Inflammatory macrophage treated with lipopolysaccharide for 4 hours (primary cell): ENCODE results near the gene IL20RB.
"Not testable (repeated sequence)": the region's sequence is repeated elsewhere in the genome, so short reads cannot be mapped to it uniquely, and the experiment has no call there.

ENCODE experiments used
- DNase-seq: peaks from one replicate; pipeline ENCODE4 v3.0.0-alpha.2; 2020

Gene IL20RB

GRCh38 chr3:136988651-136989050, 30.9 kb downstream of the IL20RB start:
- no peak for DNase-seq

- DNase-seq: no peak
Observed at GRCh38 chr3:136989781-136990524, 32.2 kb downstream of the IL20RB start.

DNA sequence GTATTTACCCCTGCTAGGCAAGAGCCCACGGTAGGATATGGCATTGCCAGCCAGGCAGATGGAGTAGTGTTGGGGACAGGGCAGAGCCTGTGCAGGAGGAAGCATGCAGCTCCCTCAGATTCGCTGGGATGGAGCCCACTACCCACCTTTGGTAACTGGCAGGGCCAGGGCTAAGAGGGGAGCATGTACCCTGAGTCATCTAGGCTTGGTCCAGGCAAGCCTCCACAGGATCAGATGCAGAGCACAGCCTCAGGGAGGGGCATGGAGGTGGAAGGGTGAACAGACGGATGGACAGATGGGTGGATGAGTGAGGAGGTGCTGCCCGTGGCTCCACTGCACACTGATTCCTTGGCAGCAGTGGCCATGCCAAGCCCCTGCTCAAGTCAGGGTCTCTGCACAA, 33.0 kb downstream of the IL20RB start:
- no peak for DNase-seq

- DNase-seq: no peak
Observed at GRCh38 chr3:136992115-136992514, 34.3 kb downstream of the IL20RB start.

DNA sequence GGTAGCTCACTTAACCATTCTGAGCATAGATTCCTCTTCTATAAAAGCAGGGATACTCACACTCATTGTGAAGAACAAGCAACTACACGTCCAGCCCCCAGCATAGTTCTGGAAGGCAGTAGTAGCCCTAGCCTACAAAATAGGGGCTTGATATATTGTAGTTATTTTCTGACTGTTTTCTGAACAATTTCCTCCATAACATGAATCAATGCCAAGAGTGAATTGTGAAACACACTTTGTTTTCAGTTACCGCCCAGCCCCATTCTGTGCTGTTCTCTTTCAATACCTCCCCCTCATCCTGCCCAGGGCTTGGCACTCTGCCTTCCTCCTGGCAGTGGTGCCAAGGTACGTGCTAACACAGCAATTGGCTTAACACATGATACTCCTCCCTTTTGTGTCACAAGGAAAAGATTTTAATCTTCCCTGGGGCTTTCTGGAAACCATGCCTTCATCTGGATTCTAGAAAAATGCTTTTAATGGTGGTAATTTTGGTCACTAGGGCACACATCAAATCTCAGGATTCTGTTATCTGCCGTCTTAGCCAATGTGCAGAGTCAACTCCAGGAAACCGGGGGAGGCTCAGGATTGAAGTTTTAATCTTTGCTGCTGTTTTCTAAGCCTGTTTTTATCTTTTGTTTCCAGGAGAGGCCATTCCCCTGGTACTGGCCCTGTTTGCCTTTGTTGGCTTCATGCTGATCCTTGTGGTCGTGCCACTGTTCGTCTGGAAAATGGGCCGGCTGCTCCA, 37.2 kb downstream of the IL20RB start:
- peak; percentile 43 for DNase-seq

GRCh38 chr3:136995652-136996051, 37.9 kb downstream of the IL20RB start:
- no peak for DNase-seq

- DNase-seq: no peak
Observed at GRCh38 chr3:137000039-137000438, 42.3 kb downstream of the IL20RB start.

DNA sequence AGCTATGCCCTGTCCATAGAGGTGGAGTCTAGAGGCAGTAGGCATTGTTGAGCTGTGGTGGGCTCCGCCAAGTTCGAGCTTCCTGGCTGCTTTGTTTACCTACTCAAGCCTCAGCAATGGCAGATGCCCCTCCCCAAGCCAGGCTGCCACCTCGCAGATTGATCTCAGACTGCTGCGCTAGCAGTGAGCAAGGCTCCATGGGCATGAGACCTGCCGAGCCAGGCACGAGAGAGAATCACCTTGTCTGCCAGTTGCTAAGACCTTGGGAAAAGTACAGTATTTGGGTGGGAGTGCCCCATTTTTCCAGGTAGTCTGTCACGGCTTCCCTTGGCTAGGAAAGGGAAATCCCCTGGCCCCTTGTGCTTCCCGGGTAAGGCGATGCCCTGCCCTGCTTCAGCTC, 49.6 kb downstream of the IL20RB start:
- DNase-seq: not testable (repeated sequence)

GRCh38 chr3:137008131-137008530, 50.3 kb downstream of the IL20RB start:
- no peak for DNase-seq

GRCh38 chr3:137008976-137009375, 51.2 kb downstream of the IL20RB start:
- no peak for DNase-seq

DNA sequence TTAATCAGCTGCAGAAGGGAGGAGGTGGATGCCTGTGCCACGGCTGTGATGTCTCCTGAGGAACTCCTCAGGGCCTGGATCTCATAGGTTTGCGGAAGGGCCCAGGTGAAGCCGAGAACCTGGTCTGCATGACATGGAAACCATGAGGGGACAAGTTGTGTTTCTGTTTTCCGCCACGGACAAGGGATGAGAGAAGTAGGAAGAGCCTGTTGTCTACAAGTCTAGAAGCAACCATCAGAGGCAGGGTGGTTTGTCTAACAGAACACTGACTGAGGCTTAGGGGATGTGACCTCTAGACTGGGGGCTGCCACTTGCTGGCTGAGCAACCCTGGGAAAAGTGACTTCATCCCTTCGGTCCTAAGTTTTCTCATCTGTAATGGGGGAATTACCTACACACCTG, 52.4 kb downstream of the IL20RB start:
- no peak for DNase-seq

GRCh38 chr3:137011153-137011552, 53.4 kb downstream of the IL20RB start:
- DNase-seq: no peak

DNA sequence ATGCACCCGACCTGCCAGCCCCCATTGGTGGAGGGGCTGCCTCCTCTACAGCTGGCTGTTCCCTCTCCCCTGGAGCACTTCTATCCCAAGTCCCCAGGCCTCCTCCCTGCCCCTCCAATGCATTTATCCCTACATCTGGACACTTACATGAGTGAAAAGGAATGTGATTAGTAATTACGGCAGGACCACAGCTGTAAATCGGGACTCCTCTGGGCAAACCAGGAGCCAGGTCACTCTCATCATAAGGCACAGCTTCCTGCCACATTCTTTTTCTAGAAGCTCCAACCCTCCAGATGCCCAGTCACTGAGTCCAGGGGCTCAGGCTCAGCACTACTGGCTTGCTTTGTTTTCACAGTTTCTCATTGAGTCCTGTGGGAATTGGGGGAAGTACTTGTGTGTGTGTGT, 54.3 kb downstream of the IL20RB start:
- DNase-seq: no peak

GRCh38 chr3:137013951-137014688, 56.3 kb downstream of the IL20RB start:
- DNase-seq: peak; percentile 82

DNA sequence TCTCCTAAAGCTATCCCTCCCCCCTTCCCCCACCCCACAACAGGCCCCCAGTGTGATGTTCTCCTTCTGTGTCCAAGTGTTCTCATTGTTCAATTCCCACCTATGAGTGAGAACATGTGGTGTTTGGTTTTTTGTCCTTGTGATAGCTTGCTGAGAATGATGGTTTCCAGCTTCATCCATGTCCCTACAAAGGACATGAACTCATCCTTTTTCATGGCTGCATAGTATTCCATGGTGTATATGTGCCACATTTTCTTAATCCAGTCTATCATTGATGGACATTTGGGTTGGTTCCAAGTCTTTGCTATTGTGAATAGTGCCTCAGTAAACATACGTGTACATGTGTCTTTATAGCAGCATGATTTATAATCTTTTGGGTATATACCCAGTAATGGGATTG, 59.5 kb downstream of the IL20RB start:
- DNase-seq: not testable (repeated sequence)

- DNase-seq: no peak
Observed at GRCh38 chr3:137020315-137020714, 62.5 kb downstream of the IL20RB start.

- no peak for DNase-seq
Observed at GRCh38 chr3:137020888-137021287, 63.1 kb downstream of the IL20RB start.

DNA sequence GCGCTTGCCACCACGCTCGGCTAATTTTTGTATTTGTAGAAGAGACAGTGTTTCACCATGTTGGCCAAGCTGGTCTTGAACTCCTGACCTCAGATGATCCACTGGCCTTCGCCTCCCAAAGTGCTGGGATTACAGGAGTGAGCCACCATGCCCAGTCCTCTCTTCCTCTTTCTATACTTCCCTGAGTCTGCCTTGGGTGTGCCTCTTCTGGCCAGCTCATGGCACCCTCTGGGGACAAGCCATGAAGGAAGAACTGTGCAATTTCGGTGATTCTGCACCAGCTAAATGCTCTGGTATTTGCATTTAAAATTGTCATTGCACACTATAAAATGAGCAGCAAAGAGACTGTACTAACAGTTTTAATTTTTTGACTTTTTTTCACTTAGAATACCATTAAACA, 66.6 kb downstream of the IL20RB start:
- DNase-seq: peak; percentile 18

GRCh38 chr3:137026701-137027100, 68.9 kb downstream of the IL20RB start:
- no peak for DNase-seq

DNA sequence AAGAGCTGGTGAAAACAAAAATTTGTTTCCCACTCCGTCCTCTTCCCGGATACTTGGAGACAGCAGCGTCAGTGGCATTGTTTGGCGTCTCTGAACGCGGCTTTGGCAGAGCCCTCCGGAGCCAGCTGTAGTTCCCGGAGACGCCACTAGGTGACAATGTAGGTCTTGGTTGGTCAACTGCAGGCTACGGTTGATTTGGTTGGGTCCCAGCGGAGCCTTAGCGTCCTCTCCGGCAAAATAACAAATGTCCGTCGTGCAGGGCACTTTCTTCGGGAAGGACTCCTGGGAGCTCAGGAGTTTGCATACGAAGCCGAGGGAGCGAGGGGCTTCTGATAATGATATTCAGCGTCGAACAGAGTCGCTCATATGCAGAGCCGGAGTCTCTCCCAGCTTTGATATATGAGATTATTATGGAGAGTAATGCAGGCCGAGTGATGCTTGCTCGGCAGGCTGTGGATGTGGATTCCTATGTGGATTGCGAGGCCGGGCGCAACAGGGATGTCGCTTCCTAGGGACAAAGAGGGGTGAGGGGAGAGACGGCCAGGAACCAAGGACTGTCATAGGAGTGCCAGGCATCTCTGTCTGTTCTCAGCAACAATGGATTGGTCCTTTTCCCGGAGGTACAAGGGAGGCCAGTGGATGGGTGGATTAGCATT, 74.8 kb downstream of the IL20RB start:
- peak; percentile 73 for DNase-seq

- no peak for DNase-seq
Observed at GRCh38 chr3:137035631-137036030, 77.8 kb downstream of the IL20RB start.

DNA sequence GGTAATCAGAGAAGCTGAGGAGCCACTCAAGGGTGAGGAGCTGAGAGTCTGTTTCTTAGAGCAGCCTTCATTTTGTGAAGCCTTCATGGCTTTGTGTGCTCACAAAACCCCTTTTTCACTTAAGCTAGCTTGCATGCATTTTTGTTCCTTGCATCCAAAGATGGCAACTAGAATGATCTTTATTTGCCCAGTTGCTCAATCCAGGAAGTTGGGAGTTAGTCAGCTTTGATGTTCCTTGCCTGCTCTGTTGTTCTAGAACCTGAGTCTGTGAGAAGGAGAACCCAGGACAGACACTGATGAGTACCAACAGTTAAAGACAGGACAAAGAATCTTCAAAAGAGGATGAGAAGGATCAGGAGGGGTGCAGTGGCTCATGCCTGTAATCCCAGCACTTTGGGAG, 81.8 kb downstream of the IL20RB start:
- no peak for DNase-seq

GRCh38 chr3:137041251-137041650, 83.5 kb downstream of the IL20RB start:
- DNase-seq: no peak
